Vagina (tissue), 2 donors: ENCODE results near the gene NES. TPM values are rescaled to one million over a fixed set of nuclear protein-coding genes. Genes with fewer than 3 reads are reported as not detected.

ENCODE experiments used
- DNase-seq, 2 donors: peaks; one replicate each; pipeline ENCODE4 v3.0.0-alpha.2; 2017; ENCODE audit errors: extremely low spot score in 2 of 2
- H3K27ac ChIP-seq: fragments of 200-600 bp; sonication (generic); one replicate; pipeline ENCODE4 v1.5.1; 2019
- H3K27me3 ChIP-seq: fragments of 200-600 bp; sonication (generic); one replicate; pipeline ENCODE4 v1.5.1; 2019
- H3K36me3 ChIP-seq, 2 donors: fragments of 200-600 bp; sonication (generic); one replicate each; pipeline ENCODE4 v1.5.1; 2017 to 2019
- H3K4me1 ChIP-seq: fragments of 200-600 bp; sonication (generic); one replicate; pipeline ENCODE4 v1.5.1; 2019
- H3K4me3 ChIP-seq, 2 donors: fragments of 200-600 bp; sonication (generic); 1 replicate in 1 of 2; 2 replicates in 1 of 2; pipeline ENCODE4 v1.5.1; 2016 to 2019
- H3K9me3 ChIP-seq: fragments of 200-600 bp; sonication (generic); one replicate; pipeline ENCODE4 v1.5.1; 2019
- POLR2A ChIP-seq, 2 donors: fragments of 450-650 bp; IDR thresholded peaks; one replicate each; pipeline ENCODE4 v1.6.1; 2017; ENCODE audit warnings: antibody characterized with exemption in 2 of 2, mild to moderate bottlenecking in 2 of 2, moderate library complexity in 2 of 2
- POLR2AphosphoS5 ChIP-seq, 2 donors: sonication (generic); formaldehyde crosslinking; IDR thresholded peaks; one replicate each; pipeline ENCODE4 v1.9.0; 2017; ENCODE audit warnings: antibody characterized with exemption in 2 of 2, mild to moderate bottlenecking in 2 of 2, low read depth in 1 of 2; ENCODE audit not compliant: insufficient read depth in 1 of 2
- intact Hi-C: fragments of 100-400 bp; cut with DNase I; formaldehyde crosslinking; loops from one replicate; pipeline ENCODE4 v1.15.1; 2023
- total RNA-seq: library from RNA; depleted of rRNA; stranded (reverse); fragments of >200 nt; gene quantifications from one replicate; pipeline ENCODE4 v1.2.3, GENCODE V29; 2016
- TF ChIP-seq, protein P1 (sequence below), 3 experiments: fragments of 450-650 bp in 2 of 3; fragments of 200-600 bp in 1 of 3; sonication (generic) in 1 of 3; IDR thresholded peaks; one replicate each; pipeline ENCODE4 v1.5.1; 2017 to 2019; ENCODE audit warnings: antibody characterized with exemption in 3 of 3, mild to moderate bottlenecking in 2 of 3, moderate library complexity in 2 of 3

NES gene
- total RNA-seq, 1 donor from 2014 or later, result 16.0 TPM

DNA sequence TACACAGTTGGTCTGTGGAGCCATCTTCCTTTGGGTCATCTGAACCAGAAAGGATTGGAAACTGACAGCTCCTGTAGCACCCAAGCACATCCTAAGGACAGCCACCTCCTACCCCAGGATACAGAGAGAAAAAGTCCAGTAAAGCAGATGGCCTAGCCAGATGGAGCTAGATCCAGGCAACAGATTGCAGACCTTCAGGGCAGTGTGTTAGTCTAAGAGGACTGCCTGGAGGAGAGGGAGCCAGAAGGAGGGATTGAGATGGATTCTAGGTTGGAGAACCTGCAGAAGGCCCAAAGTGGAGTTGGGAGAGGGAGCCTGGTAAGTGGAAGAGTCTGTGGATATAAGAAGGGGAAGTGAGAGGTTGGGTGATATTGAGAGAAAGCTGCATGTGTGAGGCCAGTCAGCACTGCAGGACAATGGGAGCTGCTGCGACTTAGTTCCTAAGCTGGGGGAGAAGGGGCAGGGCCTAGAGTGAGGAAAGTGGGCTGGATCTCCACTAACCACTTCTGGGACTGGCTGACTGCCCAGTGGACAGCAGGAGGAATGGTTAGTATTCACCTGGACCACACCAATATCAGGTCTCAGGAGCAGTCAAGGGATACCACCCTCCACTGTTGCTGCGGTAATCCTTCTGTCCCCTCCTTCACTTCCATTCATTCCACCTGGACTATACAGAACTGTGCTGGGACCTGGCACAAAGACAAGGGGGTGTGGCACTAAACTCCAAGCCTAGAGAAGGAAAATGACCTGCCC lies 21.9 kb downstream of the NES start:
- Histone ChIP-seq H3K9me3 (no peaks in the 10 kb centered on the region), H3K4me1 (peaks cover 33% of the 10 kb centered on the region), H3K27ac (no peak overlapping the region), H3K4me3 (no peak overlapping the region), H3K36me3 (no peaks in the 10 kb centered on the region), H3K27me3 (no peaks in the 10 kb centered on the region)
- TF ChIP-seq POLR2A (IDR thresholded peaks at IDR 0.05) (no peak), POLR2AphosphoS5 (IDR thresholded peaks at IDR 0.05; ENCODE audit: insufficient read depth in 1 of 2, low read depth in 1 of 2) (no peak)
- TF ChIP-seq, protein P1, sequence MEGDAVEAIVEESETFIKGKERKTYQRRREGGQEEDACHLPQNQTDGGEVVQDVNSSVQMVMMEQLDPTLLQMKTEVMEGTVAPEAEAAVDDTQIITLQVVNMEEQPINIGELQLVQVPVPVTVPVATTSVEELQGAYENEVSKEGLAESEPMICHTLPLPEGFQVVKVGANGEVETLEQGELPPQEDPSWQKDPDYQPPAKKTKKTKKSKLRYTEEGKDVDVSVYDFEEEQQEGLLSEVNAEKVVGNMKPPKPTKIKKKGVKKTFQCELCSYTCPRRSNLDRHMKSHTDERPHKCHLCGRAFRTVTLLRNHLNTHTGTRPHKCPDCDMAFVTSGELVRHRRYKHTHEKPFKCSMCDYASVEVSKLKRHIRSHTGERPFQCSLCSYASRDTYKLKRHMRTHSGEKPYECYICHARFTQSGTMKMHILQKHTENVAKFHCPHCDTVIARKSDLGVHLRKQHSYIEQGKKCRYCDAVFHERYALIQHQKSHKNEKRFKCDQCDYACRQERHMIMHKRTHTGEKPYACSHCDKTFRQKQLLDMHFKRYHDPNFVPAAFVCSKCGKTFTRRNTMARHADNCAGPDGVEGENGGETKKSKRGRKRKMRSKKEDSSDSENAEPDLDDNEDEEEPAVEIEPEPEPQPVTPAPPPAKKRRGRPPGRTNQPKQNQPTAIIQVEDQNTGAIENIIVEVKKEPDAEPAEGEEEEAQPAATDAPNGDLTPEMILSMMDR (IDR thresholded peaks at IDR 0.05), result no peak
- no peak for DNase-seq
- intact Hi-C loops, result loop anchor here (5.0 kb wide), 2 partner anchors 73 to 268 kb away; no protein-coding TSS in a partner anchor

DNA sequence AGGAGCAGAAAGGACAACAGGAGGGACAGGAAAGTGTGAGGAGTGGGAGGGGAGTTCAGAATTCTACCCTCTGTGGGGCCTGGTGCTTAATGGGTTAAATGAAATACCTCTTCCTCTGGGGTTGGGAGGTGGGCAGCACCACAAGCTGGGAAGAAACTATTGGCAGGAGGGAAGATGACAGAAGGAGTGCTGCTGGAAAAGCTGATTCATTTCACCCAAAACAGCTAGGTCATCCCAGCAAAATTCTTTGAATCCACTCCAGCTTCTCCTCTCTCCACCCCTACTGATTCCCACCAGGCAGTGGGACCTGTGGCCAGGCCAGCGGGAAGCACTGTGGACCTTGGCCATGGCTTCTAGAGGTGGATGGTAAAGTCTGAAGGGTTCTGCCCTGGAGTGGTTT lies 22.5 kb downstream of the NES start:
- no peaks in the 10 kb centered on the region for H3K9me3 ChIP-seq
- H3K36me3 ChIP-seq, result no peaks in the 10 kb centered on the region
- intact Hi-C loops, result loop anchor here (5.0 kb wide), 2 partner anchors 72 to 267 kb away; no protein-coding TSS in a partner anchor
- H3K4me3 ChIP-seq, result no peak overlapping the region
- TF ChIP-seq POLR2AphosphoS5 (IDR thresholded peaks at IDR 0.05; ENCODE audit: insufficient read depth in 1 of 2, low read depth in 1 of 2) (no peak), POLR2A (IDR thresholded peaks at IDR 0.05) (no peak)
- TF ChIP-seq, protein P1 (IDR thresholded peaks at IDR 0.05), result no peak
- peaks cover 27% of the 10 kb centered on the region for H3K4me1 ChIP-seq
- DNase-seq, result no peak
- H3K27me3 ChIP-seq, result no peaks in the 10 kb centered on the region
- no peak overlapping the region for H3K27ac ChIP-seq

DNA sequence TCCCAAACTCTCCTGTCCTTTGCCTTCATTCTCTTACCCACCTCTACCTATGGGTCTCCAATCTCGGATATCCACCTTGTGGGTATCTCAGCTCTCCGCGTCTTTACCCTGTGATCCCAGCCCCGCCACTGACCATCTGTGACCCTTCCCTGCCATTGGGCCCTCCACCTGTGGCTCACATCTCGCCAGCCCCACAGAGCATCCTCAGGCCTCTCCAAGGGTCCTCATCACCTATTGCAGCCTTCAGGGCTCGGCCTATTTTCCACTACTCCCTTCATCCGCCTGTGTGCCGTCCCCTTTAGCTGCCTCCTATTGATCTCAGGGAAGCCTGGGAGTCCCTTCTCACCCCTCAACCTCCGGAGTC lies 24.2 kb downstream of the NES start:
- Histone ChIP-seq H3K9me3 (no peaks in the 10 kb centered on the region), H3K36me3 (no peaks in the 10 kb centered on the region), H3K4me3 (no peak overlapping the region), H3K4me1 (peaks cover 19% of the 10 kb centered on the region), H3K27me3 (no peaks in the 10 kb centered on the region), H3K27ac (no peak overlapping the region)
- TF ChIP-seq POLR2AphosphoS5 (IDR thresholded peaks at IDR 0.05; ENCODE audit: insufficient read depth in 1 of 2, low read depth in 1 of 2) (no peak), POLR2A (IDR thresholded peaks at IDR 0.05) (no peak)
- TF ChIP-seq, protein P1 (IDR thresholded peaks at IDR 0.05), result no peak
- intact Hi-C loops, result no loop called here
- DNase-seq, result no peak

DNA sequence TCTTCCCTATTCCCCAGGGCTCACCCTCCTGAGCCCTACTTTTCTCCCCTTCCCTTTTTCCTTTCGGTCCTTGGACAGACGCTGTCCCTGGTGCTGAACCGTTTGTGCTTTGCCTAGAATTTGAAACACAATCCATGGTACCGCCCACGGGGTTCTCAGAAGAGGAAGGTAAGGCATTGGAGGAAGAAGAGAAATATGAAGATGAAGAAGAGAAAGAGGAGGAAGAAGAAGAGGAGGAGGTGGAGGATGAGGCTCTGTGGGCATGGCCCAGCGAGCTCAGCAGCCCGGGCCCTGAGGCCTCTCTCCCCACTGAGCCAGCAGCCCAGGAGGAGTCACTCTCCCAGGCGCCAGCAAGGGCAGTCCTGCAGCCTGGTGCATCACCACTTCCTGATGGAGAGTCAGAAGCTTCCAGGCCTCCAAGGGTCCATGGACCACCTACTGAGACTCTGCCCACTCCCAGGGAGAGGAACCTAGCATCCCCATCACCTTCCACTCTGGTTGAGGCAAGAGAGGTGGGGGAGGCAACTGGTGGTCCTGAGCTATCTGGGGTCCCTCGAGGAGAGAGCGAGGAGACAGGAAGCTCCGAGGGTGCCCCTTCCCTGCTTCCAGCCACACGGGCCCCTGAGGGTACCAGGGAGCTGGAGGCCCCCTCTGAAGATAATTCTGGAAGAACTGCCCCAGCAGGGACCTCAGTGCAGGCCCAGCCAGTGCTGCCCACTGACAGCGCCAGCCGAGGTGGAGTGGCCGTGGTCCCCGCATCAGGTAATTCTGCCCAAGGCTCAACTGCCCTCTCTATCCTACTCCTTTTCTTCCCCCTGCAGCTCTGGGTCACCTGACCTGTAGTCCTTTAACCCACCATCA lies 24.8 kb downstream of the NES start:
- Histone ChIP-seq H3K4me1 (peaks cover 13% of the 10 kb centered on the region), H3K4me3 (no peak overlapping the region), H3K36me3 (no peaks in the 10 kb centered on the region), H3K9me3 (no peaks in the 10 kb centered on the region), H3K27me3 (no peaks in the 10 kb centered on the region), H3K27ac (no peak overlapping the region)
- TF ChIP-seq POLR2A (IDR thresholded peaks at IDR 0.05), result no peak
- TF ChIP-seq, protein P1 (IDR thresholded peaks at IDR 0.05), result no peak
- TF ChIP-seq POLR2AphosphoS5 (IDR thresholded peaks at IDR 0.05; ENCODE audit: insufficient read depth in 1 of 2, low read depth in 1 of 2), result no peak
- DNase-seq, result no peak
- intact Hi-C loops, result no loop called here
